PC-3 (cell line): ENCODE data around the gene PER2. TPM values are rescaled to one million over a fixed set of nuclear protein-coding genes. Genes with fewer than 3 reads are reported as not detected.

ENCODE experiments used
- ATAC-seq: fragments of 200-7000 bp; cut with Tn5 transposase; 2 replicates; pipeline ENCODE4 v1.9.1; 2020; ENCODE audit warnings: mild to moderate bottlenecking, moderate library complexity
- BruUV-seq: library from RNA; stranded (reverse); fragments of 400-500 nt; replicated peaks from 2 replicates; lab custom pipeline; 2021; lab: Mats Ljungman, UMichigan
- CTCF ChIA-PET: fragments of 300-600 bp; sonication (Branson Sonifier 250); formaldehyde crosslinking; loops from one replicate; lab custom pipeline; 2022; ENCODE audit warnings: antibody characterized with exemption; lab: Charles Lee
- POLR2A ChIA-PET: fragments of 300-600 bp; sonication (Branson Sonifier 250); formaldehyde crosslinking; loops from one replicate; lab custom pipeline; 2022; ENCODE audit warnings: antibody characterized with exemption; ENCODE audit not compliant: unreplicated experiment; lab: Charles Lee
- DNase-seq: peaks from one replicate; pipeline ENCODE4 v3.0.0-alpha.2; 2015
- H2AFZ ChIP-seq: fragments of 300-600 bp; sonication (generic); 2 replicates; pipeline ENCODE4 v1.6.0; 2016; ENCODE audit warnings: antibody characterized with exemption, low read length
- H3F3A ChIP-seq: fragments of 300-600 bp; sonication (generic); one replicate; pipeline ENCODE4 v1.6.0; 2017; ENCODE audit warnings: antibody characterized with exemption, low read length, control low read depth, mild to moderate bottlenecking; ENCODE audit not compliant: unreplicated experiment
- H3K27ac ChIP-seq: fragments of 300-600 bp; sonication (generic); 2 replicates; pipeline ENCODE4 v1.5.1; 2016; ENCODE audit warnings: mild to moderate bottlenecking, low read length
- H3K27me3 ChIP-seq: fragments of 300-600 bp; sonication (generic); 2 replicates; pipeline ENCODE4 v1.6.1; 2016; ENCODE audit warnings: low read length, mixed read lengths
- H3K36me3 ChIP-seq: fragments of 300-600 bp; sonication (generic); 2 replicates; pipeline ENCODE4 v1.6.1; 2016; ENCODE audit warnings: low read depth, mixed run types, low read length, mixed read lengths
- H3K4me1 ChIP-seq: fragments of 300-600 bp; sonication (generic); 2 replicates; pipeline ENCODE4 v1.5.1; 2016; ENCODE audit warnings: low read length; ENCODE audit not compliant: insufficient read depth
- H3K4me2 ChIP-seq: fragments of 300-600 bp; sonication (generic); 2 replicates; pipeline ENCODE4 v1.6.0; 2016; ENCODE audit warnings: low read length
- H3K4me3 ChIP-seq: fragments of 300-600 bp; sonication (generic); 2 replicates; pipeline ENCODE4 v1.5.1; 2016; ENCODE audit warnings: mild to moderate bottlenecking, low read length, mixed read lengths
- H3K79me2 ChIP-seq: fragments of 300-600 bp; sonication (generic); 2 replicates; pipeline ENCODE4 v1.6.1; 2017; ENCODE audit warnings: low read length, mixed read lengths
- H3K9ac ChIP-seq: fragments of 300-600 bp; sonication (generic); 2 replicates; pipeline ENCODE4 v1.6.0; 2016; ENCODE audit warnings: mild to moderate bottlenecking, low read length
- H3K9me2 ChIP-seq: fragments of 300-600 bp; sonication (generic); replicated peaks from 2 replicates; pipeline ENCODE4 v1.6.1; 2016; ENCODE audit warnings: mixed run types, low read length, mixed read lengths
- H3K9me3 ChIP-seq: fragments of 300-600 bp; sonication (generic); 2 replicates; pipeline ENCODE4 v1.6.1; 2016; ENCODE audit warnings: low read length, mixed read lengths
- H4K20me1 ChIP-seq: fragments of 300-600 bp; sonication (generic); 2 replicates; pipeline ENCODE4 v1.6.1; 2016; ENCODE audit warnings: low read length, mixed read lengths
- EZH2 ChIP-seq: fragments of 300-600 bp; sonication (generic); IDR thresholded peaks from one replicate; pipeline ENCODE4 v1.6.1; 2017; ENCODE audit warnings: antibody characterized with exemption, mild to moderate bottlenecking, low read length; ENCODE audit not compliant: unreplicated experiment
- EZH2phosphoT487 ChIP-seq: fragments of 300-600 bp; sonication (generic); IDR thresholded peaks from 2 replicates; pipeline ENCODE4 v1.6.1; 2018; ENCODE audit warnings: mild to moderate bottlenecking, antibody characterized with exemption, low read length, borderline replicate concordance
- intact Hi-C: fragments of 100-400 bp; cut with micrococcal nuclease; formaldehyde crosslinking; loops from 2 replicates; pipeline ENCODE4 v1.9.0; 2023
- total RNA-seq: library from RNA; depleted of rRNA; stranded (reverse); fragments of >200 nt; gene quantifications from 2 replicates; pipeline ENCODE4 v1.2.3, GENCODE V29; 2014
- TF ChIP-seq, protein P1 (sequence below): fragments of 300-600 bp; sonication (generic); conservative IDR thresholded peaks from 2 replicates; pipeline ENCODE4 v1.5.1; 2017; ENCODE audit warnings: antibody characterized with exemption, low read depth, mild to moderate bottlenecking, low read length

Gene PER2
- total RNA-seq, 1 experiment from 2014 or later: 8.6 TPM

DNA sequence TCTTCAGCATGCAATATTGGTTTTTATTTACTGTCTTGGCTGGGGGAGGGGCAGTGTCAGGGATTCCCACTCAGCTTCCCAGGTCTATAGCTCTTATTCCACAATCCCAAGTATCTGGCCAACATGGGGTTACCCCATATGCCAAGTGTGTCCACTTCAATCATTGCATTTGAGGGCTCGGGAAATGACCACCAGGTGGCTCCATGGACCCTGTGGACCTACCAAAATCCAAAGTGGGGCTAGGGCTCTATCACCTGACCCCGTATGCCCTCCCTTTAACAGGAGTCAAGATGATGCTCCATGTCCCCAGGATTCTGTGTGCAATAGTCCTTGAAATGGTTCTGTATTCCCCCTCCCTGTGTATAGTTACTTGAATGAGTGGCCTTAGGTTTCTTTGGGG lies 19.8 kb upstream of the PER2 start:
- H3K4me3 ChIP-seq: no peak overlapping the region
- intact Hi-C loops: no loop called here

DNA sequence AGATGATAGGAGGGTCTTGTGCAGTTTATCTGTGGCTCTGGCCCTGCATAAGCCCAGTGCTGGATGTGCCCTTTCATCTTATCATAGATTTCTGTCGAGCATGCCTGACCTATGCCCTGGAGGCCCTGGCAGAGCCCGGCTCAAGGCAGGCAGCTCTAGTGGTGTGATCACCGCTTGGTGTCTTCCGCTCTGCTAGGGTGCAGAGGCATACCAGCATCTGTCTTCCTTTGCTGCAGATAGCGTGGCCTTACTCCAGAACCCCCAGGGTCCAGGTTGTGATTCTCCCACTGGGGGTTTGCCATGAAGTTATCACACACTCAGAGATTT lies 18.2 kb upstream of the PER2 start:
- no peaks in the 10 kb centered on the region for H3K36me3 ChIP-seq
- CTCF ChIA-PET: no interaction called here

More for the DNA sequence above, 19.8 kb upstream of the PER2 start:
- no peaks in the 10 kb centered on the region for H3K27me3 ChIP-seq
- ATAC-seq: no peak
- ChIA-PET CTCF (no interaction called here), POLR2A (interaction anchor here (0.6 kb wide), 1 partner anchor 18 kb away, joined by 6 read pairs; no protein-coding TSS in a partner anchor)
- TF ChIP-seq EZH2: no peak
- TF ChIP-seq, protein P1, sequence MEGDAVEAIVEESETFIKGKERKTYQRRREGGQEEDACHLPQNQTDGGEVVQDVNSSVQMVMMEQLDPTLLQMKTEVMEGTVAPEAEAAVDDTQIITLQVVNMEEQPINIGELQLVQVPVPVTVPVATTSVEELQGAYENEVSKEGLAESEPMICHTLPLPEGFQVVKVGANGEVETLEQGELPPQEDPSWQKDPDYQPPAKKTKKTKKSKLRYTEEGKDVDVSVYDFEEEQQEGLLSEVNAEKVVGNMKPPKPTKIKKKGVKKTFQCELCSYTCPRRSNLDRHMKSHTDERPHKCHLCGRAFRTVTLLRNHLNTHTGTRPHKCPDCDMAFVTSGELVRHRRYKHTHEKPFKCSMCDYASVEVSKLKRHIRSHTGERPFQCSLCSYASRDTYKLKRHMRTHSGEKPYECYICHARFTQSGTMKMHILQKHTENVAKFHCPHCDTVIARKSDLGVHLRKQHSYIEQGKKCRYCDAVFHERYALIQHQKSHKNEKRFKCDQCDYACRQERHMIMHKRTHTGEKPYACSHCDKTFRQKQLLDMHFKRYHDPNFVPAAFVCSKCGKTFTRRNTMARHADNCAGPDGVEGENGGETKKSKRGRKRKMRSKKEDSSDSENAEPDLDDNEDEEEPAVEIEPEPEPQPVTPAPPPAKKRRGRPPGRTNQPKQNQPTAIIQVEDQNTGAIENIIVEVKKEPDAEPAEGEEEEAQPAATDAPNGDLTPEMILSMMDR: peak; percentile 50
- no peaks in the 10 kb centered on the region for H4K20me1 ChIP-seq
- no peaks in the 10 kb centered on the region for H3F3A ChIP-seq
- H2AFZ ChIP-seq: no peak overlapping the region
- H3K9me3 ChIP-seq: no peaks in the 10 kb centered on the region
- H3K27ac ChIP-seq: no peak overlapping the region
- H3K36me3 ChIP-seq: no peaks in the 10 kb centered on the region
- no TSS peak for BruUV-seq
- no peak for DNase-seq
- H3K4me2 ChIP-seq: no peak overlapping the region
- H3K4me1 ChIP-seq: no peaks in the 10 kb centered on the region
- H3K9ac ChIP-seq: no peak overlapping the region
- no peaks in the 10 kb centered on the region for H3K79me2 ChIP-seq
- H3K9me2 ChIP-seq: no peaks in the 10 kb centered on the region

DNA sequence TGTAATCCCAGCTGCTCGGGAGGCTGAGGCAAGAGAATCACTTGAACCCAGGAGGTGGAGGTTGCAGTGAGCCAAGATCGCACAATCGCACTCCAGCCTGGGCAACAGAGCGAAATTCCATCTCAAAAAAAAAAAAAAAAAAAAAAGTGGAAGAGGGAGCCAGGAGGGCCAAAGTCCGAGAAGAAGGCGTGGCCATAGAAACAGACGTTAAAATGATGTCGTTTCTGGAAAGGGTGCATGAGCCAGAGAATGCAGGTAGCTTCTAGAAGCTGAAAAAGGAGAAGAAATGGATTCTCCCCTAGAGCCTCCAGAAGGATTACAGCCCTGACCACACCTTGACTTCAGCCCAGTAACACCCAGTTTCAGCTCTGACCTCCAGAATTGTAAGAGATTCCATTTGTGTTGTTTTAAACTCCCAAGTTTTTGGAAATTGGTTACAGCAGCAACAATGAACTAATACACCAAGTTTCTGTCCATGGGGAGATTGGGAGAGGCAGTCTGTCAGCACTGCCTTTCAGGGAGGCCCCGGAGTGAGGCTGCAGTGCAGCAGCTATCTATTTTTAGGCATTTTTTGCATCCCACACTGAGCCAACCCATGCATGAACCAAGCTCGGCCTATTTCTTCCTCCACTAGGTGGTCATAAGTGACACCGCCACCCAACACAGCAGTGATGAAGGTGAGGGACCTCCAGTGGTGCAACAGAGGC lies 17.7 kb upstream of the PER2 start:
- Histone ChIP-seq H3K9ac (no peak overlapping the region), H3K9me3 (no peaks in the 10 kb centered on the region), H3K4me2 (no peak overlapping the region), H3K27me3 (no peaks in the 10 kb centered on the region), H4K20me1 (no peaks in the 10 kb centered on the region), H3K79me2 (no peaks in the 10 kb centered on the region), H3F3A (no peaks in the 10 kb centered on the region), H3K27ac (no peak overlapping the region), H3K4me1 (no peaks in the 10 kb centered on the region), H3K4me3 (no peak overlapping the region), H3K36me3 (no peaks in the 10 kb centered on the region), H3K9me2 (no peaks in the 10 kb centered on the region), H2AFZ (no peak overlapping the region)
- ChIA-PET POLR2A (no interaction called here), CTCF (no interaction called here)
- intact Hi-C loops: loop anchor here (1.0 kb wide), 1 partner anchor 50 kb away; no protein-coding TSS in a partner anchor
- BruUV-seq: no TSS peak
- TF ChIP-seq EZH2 (no peak), EZH2phosphoT487 (no peak)
- TF ChIP-seq, protein P1: no peak
- DNase-seq (no peak), ATAC-seq (no peak)

More for the DNA sequence above, 18.2 kb upstream of the PER2 start:
- intact Hi-C loops: no loop called here
- POLR2A ChIA-PET: no interaction called here
- Histone ChIP-seq H3K9ac (no peak overlapping the region), H3F3A (no peaks in the 10 kb centered on the region), H3K4me1 (no peaks in the 10 kb centered on the region), H3K9me2 (no peaks in the 10 kb centered on the region), H3K27me3 (no peaks in the 10 kb centered on the region), H3K9me3 (no peaks in the 10 kb centered on the region), H2AFZ (no peak overlapping the region), H3K27ac (no peak overlapping the region), H3K79me2 (no peaks in the 10 kb centered on the region), H3K4me3 (no peak overlapping the region), H3K4me2 (no peak overlapping the region), H4K20me1 (no peaks in the 10 kb centered on the region)
- BruUV-seq: no TSS peak
- TF ChIP-seq, protein P1: no peak
- TF ChIP-seq EZH2 (no peak), EZH2phosphoT487 (no peak)
- ATAC-seq: no peak
- DNase-seq: no peak
